GM12874 (cell line): ENCODE measurements around the gene AKAP1.
A peak's percentile ranks its signal among the peaks of the same experiment; 100 is the strongest.

Experiments
- TF ChIP-seq, protein P1 (sequence below): IDR thresholded peaks from 2 replicates; pipeline ENCODE4 v1.5.1; 2011; ENCODE audit warnings: low read depth, mild to moderate bottlenecking, control low read depth, low read length, moderate library complexity; ENCODE audit not compliant: insufficient read depth

AKAP1 gene

DNA sequence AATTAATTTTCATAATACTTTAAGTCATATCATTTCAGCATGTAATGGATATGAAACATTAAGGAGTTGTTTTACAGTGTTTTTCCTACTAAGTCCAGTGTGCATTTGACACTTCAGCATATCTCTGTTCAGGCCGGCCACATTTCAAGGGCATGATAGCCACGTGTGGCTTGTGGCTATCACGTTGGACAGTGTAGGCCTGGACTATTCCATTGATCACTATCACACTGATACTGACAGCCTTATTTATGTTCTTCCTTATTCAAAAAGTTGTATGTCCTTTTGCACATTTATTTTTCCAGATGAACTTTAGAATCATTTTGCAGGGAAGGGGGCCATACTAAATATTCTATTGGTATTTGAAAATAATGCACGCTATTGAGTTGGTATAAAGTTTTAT is 39.0 kb downstream of the AKAP1 start:
- TF ChIP-seq, protein P1, sequence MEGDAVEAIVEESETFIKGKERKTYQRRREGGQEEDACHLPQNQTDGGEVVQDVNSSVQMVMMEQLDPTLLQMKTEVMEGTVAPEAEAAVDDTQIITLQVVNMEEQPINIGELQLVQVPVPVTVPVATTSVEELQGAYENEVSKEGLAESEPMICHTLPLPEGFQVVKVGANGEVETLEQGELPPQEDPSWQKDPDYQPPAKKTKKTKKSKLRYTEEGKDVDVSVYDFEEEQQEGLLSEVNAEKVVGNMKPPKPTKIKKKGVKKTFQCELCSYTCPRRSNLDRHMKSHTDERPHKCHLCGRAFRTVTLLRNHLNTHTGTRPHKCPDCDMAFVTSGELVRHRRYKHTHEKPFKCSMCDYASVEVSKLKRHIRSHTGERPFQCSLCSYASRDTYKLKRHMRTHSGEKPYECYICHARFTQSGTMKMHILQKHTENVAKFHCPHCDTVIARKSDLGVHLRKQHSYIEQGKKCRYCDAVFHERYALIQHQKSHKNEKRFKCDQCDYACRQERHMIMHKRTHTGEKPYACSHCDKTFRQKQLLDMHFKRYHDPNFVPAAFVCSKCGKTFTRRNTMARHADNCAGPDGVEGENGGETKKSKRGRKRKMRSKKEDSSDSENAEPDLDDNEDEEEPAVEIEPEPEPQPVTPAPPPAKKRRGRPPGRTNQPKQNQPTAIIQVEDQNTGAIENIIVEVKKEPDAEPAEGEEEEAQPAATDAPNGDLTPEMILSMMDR: no peak

DNA sequence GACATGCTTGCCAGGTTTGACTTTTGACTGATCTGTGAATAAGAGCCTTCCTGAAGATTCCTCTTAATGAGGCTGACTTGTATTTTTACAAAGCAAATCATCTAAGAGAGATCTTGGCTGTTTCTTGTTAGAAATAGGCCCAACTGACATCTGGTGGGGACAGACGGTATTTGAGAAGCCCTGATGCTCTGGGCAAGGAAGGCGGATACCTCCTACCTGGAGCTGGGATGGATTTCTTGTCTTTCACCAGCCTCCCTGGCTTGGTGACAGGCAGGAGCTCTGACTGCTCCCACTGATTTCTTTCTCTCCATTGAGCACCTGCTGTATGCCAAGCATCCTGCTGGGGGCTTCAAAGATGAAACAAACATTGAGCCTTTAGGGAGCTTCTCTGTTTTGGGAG is 40.4 kb downstream of the AKAP1 start:
- TF ChIP-seq, protein P1: no peak

DNA sequence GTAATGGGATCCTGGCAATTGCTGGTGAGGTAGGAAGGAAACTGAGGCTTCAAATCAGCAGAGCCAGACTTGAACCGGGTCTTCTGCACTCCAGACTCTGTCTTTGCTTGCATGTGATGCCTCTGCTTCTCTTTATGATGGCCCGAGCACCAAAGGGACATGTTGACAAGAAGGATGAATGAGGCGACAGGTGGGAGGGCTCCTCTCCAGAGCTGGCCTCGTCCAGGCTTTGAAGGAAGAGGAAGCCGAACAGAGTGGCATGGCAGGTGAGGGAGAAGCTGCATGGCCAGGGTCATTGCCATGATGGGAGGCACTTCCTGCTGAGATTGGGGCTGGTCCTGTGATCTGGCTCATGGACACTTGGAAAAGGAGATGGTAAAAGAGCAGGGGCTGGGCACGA is 40.8 kb downstream of the AKAP1 start:
- TF ChIP-seq, protein P1: no peak

DNA sequence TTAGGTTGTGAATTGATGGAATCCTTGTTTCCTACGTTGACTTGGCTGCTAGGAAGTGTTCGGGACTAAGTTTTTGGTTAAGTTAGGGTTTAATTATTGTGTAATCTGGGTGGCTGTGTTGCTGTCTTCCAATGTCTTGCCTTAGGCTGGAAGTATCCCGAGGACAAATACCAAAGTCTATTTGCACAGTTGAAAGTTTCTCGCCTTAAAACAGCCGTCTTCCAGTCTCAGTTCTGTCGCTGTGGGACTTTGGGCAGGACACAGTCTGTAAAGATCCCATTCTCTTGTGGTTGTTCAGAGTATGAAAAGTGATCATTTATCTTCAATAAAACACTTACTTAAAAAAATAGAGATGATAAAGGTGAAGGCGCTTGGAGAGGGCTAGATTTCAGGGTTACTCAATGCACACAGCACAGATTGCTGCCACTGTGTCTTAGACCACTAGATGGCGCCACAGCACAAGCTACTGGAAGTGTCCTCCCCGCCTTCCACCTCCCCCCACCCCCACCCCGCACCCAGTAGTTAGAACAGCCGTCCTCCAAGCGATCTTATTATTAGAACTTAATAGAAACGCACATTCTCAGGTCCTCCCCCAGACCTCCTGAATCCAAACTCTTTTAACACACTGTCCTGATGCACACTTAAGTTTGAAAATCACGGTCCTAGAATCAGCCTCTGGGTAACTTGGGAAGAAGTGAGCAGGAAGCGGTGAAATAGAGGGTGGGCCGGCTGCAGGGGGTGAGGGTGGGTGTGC is 45.8 kb downstream of the AKAP1 start:
- TF ChIP-seq, protein P1: peak; percentile 84

DNA sequence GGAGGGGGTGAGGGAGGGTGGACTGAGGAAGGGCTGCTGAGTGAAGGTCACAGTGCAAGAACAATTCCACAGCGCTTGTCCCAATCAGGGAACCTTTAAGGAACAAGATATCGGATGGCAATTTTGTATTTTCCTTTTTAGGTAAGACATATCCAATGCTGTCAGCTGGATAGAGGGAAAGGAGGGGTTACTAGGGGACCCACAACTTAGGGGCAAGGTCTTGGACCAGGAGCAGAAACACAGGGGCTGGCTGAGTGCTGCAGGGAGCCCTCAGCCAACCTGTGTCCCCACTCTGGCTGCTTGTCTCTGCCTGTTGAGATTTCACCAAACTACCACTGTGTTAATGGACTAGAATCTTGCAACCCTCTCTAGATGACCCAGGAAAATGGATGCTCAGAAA is 47.6 kb downstream of the AKAP1 start:
- TF ChIP-seq, protein P1: no peak

DNA sequence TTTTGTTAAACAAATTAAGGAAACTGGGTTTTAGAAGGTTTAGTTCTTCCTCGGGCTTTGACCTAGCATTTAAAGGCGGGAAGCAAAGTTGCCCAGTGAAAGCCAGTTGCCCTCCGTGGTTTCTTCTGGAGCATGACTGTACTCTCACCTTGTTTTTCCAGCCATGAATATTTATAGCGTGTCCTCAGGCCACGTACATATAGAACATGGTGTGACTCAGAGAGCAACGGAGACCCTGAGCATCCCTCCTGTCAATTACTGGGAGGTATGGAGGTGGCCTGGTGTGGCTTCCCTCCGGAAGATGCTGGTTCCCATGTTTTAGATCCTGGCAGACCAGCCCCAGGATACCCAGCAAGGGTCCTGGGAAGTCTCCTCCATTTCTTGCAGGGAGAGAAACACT is 48.4 kb downstream of the AKAP1 start:
- TF ChIP-seq, protein P1: no peak

DNA sequence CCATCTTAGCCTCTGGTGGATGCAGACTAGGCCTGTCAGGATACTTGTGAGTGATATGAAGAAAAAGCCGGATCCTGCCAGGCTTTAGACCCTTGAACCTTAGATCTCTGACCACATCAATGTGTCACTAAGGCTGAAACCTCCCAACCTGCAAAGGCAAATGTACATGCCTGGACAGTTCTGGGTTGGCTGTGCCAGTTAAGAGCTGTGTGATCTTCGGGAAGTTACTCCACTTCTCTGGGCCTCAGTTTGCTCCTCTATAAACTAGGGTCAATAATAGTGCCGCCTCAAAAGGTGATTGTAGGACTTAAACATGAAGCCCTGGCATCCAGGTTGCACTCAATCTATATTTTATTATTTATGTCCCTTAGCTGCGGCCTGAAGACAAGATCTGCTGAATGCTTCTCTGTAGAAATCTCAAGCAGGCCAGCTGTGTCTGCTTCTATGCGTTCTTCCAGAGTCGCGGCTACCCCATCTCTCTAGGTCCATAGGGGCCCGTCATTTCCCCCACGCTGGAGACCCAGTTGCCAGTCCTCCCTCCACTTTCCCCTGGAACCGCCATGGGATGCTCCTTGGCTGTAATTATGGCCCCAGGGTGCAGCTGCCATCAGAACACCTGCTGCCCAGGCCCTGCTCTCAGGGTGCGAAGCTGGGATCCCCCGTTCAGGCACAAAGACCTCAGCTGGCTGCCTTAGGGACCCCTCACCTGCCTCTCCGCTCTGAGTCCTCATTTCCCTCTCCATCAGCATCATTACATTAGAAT is 50.2 kb downstream of the AKAP1 start:
- TF ChIP-seq, protein P1: no peak
